Loucy (cell line): ENCODE measurements around the gene SLC39A8.

Source experiments
- H2AFZ ChIP-seq: fragments of 200-600 bp; sonication (generic); 2 replicates; pipeline ENCODE4 v1.6.0; 2016; ENCODE audit warnings: antibody characterized with exemption, mild to moderate bottlenecking, low read length, moderate library complexity
- H3F3A ChIP-seq: fragments of 200-600 bp; 2 replicates; pipeline ENCODE4 v1.6.0; 2016; ENCODE audit warnings: antibody characterized with exemption, low read depth, mild to moderate bottlenecking
- H3K27me3 ChIP-seq: fragments of 200-600 bp; sonication (generic); 2 replicates; pipeline ENCODE4 v1.6.1; 2014; ENCODE audit warnings: low read length, mild to moderate bottlenecking; ENCODE audit not compliant: insufficient read depth, poor library complexity, severe bottlenecking
- H3K36me3 ChIP-seq: fragments of 200-600 bp; sonication (generic); 2 replicates; pipeline ENCODE4 v1.6.1; 2016; ENCODE audit warnings: low read length; ENCODE audit not compliant: insufficient read depth
- H3K4me1 ChIP-seq: fragments of 200-600 bp; sonication (generic); 2 replicates; pipeline ENCODE4 v1.5.1; 2014; ENCODE audit warnings: low read length, mild to moderate bottlenecking; ENCODE audit not compliant: insufficient read depth, poor library complexity, severe bottlenecking
- H3K4me2 ChIP-seq: fragments of 200-600 bp; sonication (generic); 2 replicates; pipeline ENCODE4 v1.6.0; 2014; ENCODE audit warnings: antibody characterized with exemption, low read length, low read depth, mild to moderate bottlenecking; ENCODE audit not compliant: poor library complexity, severe bottlenecking
- H3K4me3 ChIP-seq: fragments of 200-600 bp; sonication (generic); 2 replicates; pipeline ENCODE4 v1.5.1; 2014; ENCODE audit warnings: low read length, mild to moderate bottlenecking, mixed read lengths; ENCODE audit not compliant: poor library complexity, severe bottlenecking
- H3K79me2 ChIP-seq: fragments of 200-600 bp; sonication (generic); 2 replicates; pipeline ENCODE4 v1.6.1; 2014; ENCODE audit warnings: low read length; ENCODE audit not compliant: insufficient read depth
- H3K9ac ChIP-seq: fragments of 200-600 bp; sonication (generic); 2 replicates; pipeline ENCODE4 v1.6.0; 2014; ENCODE audit warnings: mild to moderate bottlenecking, low read depth, low read length, moderate library complexity; ENCODE audit not compliant: poor library complexity, severe bottlenecking
- H3K9me2 ChIP-seq: fragments of 200-600 bp; sonication (generic); replicated peaks from 2 replicates; pipeline ENCODE4 v1.6.1; 2016; ENCODE audit warnings: low read depth, low read length, mixed read lengths
- H3K9me3 ChIP-seq: fragments of 200-600 bp; sonication (generic); 2 replicates; pipeline ENCODE4 v1.6.1; 2014; ENCODE audit warnings: mild to moderate bottlenecking, antibody characterized with exemption, low read length, low read depth; ENCODE audit not compliant: insufficient read depth
- H4K20me1 ChIP-seq: fragments of 200-600 bp; sonication (generic); 2 replicates; pipeline ENCODE4 v1.6.0; 2014; ENCODE audit warnings: antibody characterized with exemption, low read length, mild to moderate bottlenecking; ENCODE audit not compliant: insufficient read depth, poor library complexity, severe bottlenecking
- CTCF ChIP-seq: fragments of 200-600 bp; sonication (generic); conservative IDR thresholded peaks from 2 replicates; pipeline ENCODE4 v1.5.1; 2014; ENCODE audit warnings: mild to moderate bottlenecking, antibody characterized with exemption, low read length
- EZH2phosphoT487 ChIP-seq: fragments of 200-600 bp; IDR thresholded peaks from 2 replicates; pipeline ENCODE4 v1.6.1; 2018; ENCODE audit warnings: antibody characterized with exemption, mild to moderate bottlenecking, moderate library complexity, borderline replicate concordance

The SLC39A8 gene

GRCh38 chr4:102299354-102300107 lies 45.8 kb downstream of the SLC39A8 start:
- Histone ChIP-seq H3F3A (no peaks in the 10 kb centered on the region), H3K9me3 (no peaks in the 10 kb centered on the region), H3K4me2 (no peak overlapping the region), H3K27me3 (no peaks in the 10 kb centered on the region), H4K20me1 (peaks cover 3% of the 10 kb centered on the region), H3K36me3 (peaks cover 82% of the 10 kb centered on the region), H3K9ac (no peak overlapping the region), H3K9me2 (no peaks in the 10 kb centered on the region), H3K79me2 (no peaks in the 10 kb centered on the region), H3K4me1 (no peaks in the 10 kb centered on the region), H2AFZ (no peak overlapping the region), H3K4me3 (no peak overlapping the region)
- TF ChIP-seq EZH2phosphoT487 (no peak), CTCF (peak; percentile 77)

- H2AFZ ChIP-seq = no peak overlapping the region
- no peaks in the 10 kb centered on the region for H3K27me3 ChIP-seq
- no peaks in the 10 kb centered on the region for H3K79me2 ChIP-seq
- H3K9me2 ChIP-seq = no peaks in the 10 kb centered on the region
- no peak overlapping the region for H3K9ac ChIP-seq
- no peak overlapping the region for H3K4me2 ChIP-seq
- no peaks in the 10 kb centered on the region for H3K9me3 ChIP-seq
- TF ChIP-seq EZH2phosphoT487 (no peak), CTCF (no peak)
- no peaks in the 10 kb centered on the region for H3K4me1 ChIP-seq
- no peaks in the 10 kb centered on the region for H3F3A ChIP-seq
- no peak overlapping the region for H3K4me3 ChIP-seq
- peaks cover 77% of the 10 kb centered on the region for H3K36me3 ChIP-seq
- peaks cover 3% of the 10 kb centered on the region for H4K20me1 ChIP-seq
Observed at GRCh38 chr4:102298716-102299115, 46.6 kb downstream of the SLC39A8 start.

GRCh38 chr4:102295153-102295862 lies 50.0 kb downstream of the SLC39A8 start:
- H3K9me2 ChIP-seq = no peaks in the 10 kb centered on the region
- H3K4me3 ChIP-seq = no peak overlapping the region
- no peaks in the 10 kb centered on the region for H4K20me1 ChIP-seq
- peaks cover 68% of the 10 kb centered on the region for H3K36me3 ChIP-seq
- TF ChIP-seq EZH2phosphoT487 (no peak), CTCF (no peak)
- no peak overlapping the region for H3K4me2 ChIP-seq
- no peaks in the 10 kb centered on the region for H3K4me1 ChIP-seq
- no peaks in the 10 kb centered on the region for H3K27me3 ChIP-seq
- no peaks in the 10 kb centered on the region for H3K9me3 ChIP-seq
- 0 out of 2 replicates have a peak, but pooled peaks cover 4% of the 10 kb centered on the region for H3K79me2 ChIP-seq
- no peak overlapping the region for H3K9ac ChIP-seq
- H3F3A ChIP-seq = no peaks in the 10 kb centered on the region
- no peak overlapping the region for H2AFZ ChIP-seq
